ENCODE data around the gene PRKN.

GRCh38 chr6:161976553-161976952 is 751.0 kb downstream of the PRKN start:
- no peak for TF ChIP-seq CTCF (IDR thresholded peaks at IDR 0.05; ENCODE audit: low read depth, low read length)
- no peak for TF ChIP-seq POLR2A (IDR thresholded peaks at IDR 0.05; ENCODE audit: extremely low read depth, insufficient read length)
- no peak for TF ChIP-seq MAX (IDR thresholded peaks at IDR 0.05; ENCODE audit: low read depth, low read length)
